T-helper 1 cell treated with Interleukin-12 subunit alpha and Interleukin-12 subunit beta and Interleukin-4 antibody, amounts not matched to agents 30 ng/mL and 1 ng/mL, for 36 hours (primary cell): ENCODE results near the gene KRAS. TPM values are rescaled to one million over a fixed set of nuclear protein-coding genes. Genes with fewer than 3 reads are reported as not detected.
"Not testable (repeated sequence)": the region's sequence is repeated elsewhere in the genome, so short reads cannot be mapped to it uniquely, and the experiment has no call there.

Experiments used
- intact Hi-C: fragments of 100-400 bp; cut with micrococcal nuclease; formaldehyde crosslinking; loops from one replicate; pipeline ENCODE4 v1.15.1; 2024
- total RNA-seq: library from RNA; stranded (reverse); gene quantifications from 2 replicates; pipeline ENCODE4 v1.2.3, GENCODE V29; 2022

KRAS gene
- 40.3 and 43.0 TPM in 2 replicates for total RNA-seq

DNA sequence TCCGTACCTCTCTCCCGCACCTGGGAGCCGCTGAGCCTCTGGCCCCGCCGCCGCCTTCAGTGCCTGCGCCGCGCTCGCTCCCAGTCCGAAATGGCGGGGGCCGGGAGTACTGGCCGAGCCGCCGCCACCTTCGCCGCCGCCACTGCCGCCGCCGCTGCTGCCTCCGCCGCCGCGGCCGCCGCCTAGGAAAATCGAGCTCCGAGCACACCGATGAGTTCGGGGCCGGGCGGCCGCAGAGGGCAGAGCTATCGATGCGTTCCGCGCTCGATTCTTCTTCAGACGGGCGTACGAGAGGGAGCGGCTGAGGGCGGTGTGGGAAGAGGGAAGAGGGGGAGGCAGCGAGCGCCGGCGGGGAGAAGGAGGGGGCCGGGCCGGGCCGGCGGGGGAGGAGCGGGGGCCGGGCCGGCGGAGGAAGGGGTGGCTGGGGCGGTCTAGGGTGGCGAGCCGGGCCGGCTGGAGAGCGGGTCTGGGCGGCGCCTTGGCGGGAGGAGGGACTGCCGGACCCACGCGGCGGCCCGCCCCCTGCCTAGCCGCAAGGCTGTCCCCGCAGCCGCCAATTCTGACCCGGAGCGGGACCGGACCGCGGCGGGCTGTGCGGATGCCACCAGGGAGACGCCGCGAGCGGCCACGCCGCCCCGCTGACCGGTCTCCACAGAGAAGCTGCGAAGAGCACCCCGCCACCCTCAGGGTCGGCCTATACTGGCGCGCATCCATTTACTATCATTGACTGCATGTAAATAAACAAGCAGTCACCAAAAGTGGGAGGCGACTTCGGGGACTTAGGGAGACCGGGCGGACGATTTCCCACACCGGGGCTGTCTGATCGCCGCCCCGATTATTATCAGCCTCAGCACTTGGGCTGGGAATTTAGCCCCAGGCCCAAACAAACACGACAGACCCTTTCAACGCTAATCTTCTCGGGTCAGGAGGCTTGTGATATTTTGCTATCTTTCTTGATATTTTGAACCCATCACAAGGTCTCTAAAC is at the start of gene KRAS:
Gene KRAS, minus strand, starts transcription at position 186 of the 987 bp plus-strand sequence.
- intact Hi-C loops, result loop anchor here (1.0 to 2.0 kb wide), 9 partner anchors 10 to 1581 kb away; partner anchors contain the start of genes DNAI7 and ETFRF1

DNA sequence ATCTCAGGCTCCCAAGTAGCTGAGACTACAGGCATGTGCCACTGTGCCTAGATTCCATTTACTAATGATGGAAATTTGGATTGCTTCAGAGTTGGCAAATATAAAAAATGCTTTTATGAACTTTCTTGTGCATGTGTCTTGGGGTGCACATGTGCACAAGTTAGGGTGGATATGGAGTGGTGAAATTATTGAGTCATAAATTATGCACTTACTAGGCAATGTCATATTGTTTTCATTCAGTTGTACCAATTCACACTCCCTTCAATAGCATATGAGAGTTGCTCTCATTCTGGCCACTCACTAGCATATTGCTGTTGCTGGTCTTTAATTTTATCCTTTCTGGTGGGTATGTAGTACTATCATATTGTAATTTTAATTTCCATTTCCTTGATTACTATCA is 45.7 kb upstream of the KRAS start:
- intact Hi-C loops, result no loop called here

DNA sequence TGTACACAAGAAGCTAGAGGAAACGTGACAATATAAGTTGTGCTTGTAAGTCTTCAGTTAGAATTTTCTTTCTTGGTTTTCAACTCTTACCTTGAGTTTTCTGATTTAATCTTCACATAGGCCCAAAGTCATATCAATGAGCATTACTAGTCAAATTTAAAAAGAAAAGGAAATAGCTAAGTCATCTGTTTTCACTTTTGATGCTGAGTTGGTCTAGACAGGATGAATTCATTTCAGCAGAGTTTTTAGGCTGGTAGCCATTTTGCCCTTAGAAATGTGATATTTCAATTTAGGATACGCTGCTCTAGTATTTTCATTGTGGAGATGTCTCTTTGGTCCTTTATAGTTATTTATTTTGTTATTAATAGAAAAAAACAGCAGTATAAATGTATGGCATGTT is 44.6 kb upstream of the KRAS start:
- intact Hi-C loops, result loop anchor here (1.0 kb wide), 1 partner anchor 92 kb away; no protein-coding TSS in a partner anchor

DNA sequence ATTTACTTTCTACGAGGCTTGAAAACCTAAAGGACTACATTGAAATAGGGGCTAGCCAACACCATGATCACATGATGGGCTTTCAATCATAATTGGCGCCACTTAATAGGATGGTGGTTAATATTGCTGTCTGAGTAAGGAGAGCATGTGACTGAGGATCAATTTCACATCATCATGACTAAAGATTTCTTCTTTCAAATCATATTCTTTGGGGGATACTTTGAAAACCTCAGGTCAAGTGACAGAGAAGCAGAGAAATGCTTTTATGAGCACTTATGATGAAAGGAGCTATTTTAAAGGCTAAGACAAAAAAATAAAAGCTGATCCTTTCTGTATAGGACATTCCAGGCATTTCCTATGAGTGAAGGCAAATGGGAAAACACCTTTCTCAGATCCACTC is 42.9 kb upstream of the KRAS start:
- intact Hi-C loops, result no loop called here

DNA sequence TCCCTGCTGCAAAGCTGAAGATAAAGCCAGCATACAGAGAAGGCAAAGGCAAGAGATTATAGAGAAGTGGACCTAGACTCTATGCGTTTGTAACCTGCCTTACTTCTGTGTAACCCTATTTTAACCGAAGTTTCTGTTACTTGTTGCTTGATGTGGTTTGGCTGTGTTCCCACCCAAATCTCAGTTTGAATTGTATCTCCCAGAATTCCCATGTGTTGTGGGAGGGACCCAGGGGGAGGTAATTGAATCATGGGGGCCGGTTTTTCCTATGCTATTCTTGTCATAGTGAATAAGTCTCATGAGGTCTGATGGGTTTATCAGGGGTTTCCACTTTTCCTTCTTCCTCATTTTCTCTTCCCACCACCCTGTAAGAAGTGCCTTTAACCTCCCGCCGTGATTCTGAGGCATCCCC is 42.1 kb upstream of the KRAS start:
- intact Hi-C loops, result not testable (repeated sequence)

DNA sequence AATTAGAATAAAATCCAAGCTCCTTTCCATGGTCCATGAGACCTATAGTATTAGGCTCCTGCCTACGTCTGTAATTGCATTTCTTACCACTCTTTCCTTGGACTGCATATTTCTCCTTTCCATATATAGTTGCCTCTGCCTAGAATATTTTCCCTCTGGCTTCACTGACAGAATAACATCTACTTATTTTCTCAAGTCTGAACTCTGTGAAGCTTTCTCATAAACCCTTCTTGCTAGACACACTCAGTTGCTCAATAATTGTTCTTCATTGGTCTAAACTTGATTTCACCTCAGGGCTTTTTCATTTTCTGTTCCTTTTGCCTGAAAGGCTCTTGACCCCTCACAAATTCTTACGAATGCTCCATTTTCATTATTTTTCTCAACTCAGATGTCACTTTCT is 36.9 kb upstream of the KRAS start:
- intact Hi-C loops, result no loop called here

DNA sequence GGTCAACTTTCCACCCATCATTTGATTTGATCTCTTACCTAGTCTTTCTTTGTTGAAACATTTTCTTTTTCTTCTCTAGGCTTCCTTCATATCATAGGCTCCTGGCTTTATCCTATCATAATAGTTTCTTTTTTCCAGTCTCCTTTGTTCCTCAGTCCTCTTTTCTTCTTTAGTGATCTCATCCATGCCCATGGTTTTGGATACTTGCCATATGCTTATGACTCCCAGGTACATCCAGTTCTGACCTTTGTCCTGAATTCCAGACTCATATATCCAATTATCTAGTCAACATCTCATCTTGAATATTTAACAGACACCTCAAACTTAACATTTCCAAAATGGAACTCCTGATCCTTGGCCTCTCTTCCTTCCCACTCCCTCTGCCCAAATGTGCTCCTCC is 36.1 kb upstream of the KRAS start:
- intact Hi-C loops, result no loop called here

DNA sequence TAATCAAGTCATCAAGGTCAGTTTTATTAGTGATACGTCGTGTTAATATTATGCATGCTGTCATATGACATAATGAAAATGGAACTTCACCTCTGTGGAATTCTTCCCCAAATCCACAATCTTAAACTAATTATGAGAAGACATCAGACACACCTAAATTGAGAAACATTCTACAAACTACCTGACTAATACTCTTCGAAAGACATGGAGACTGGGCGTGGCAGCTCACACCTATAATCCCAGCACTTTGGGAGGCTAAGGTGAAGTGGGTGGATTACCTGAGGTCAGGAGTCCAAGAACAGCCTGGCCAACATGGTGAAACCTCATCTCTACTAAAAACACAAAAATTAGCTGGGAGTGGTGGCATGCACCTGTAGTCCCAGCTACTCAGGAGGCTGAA is 33.3 kb upstream of the KRAS start:
- intact Hi-C loops, result loop anchor here (5.0 kb wide), 1 partner anchor 38 kb away; no protein-coding TSS in a partner anchor

DNA sequence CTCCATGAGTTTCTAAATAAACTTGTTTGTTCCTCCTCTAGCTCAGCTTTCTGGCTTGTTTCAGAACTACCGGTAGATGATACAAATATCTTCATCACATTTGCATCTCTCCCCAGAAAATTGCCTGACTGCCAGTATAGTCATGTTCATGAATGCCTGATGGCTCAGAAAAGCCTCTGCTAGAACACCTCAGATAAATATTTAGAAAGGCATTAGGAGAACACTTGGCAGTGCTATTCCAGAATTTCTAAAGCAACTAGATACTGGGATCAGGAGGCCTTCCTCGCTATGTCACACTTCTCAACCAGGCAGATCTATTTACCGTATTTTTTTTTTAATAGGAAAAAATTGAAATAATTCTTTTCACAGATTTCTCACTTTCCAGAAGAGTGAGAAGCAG is 32.3 kb upstream of the KRAS start:
- intact Hi-C loops, result loop anchor here (5.0 kb wide), 1 partner anchor 39 kb away; no protein-coding TSS in a partner anchor

DNA sequence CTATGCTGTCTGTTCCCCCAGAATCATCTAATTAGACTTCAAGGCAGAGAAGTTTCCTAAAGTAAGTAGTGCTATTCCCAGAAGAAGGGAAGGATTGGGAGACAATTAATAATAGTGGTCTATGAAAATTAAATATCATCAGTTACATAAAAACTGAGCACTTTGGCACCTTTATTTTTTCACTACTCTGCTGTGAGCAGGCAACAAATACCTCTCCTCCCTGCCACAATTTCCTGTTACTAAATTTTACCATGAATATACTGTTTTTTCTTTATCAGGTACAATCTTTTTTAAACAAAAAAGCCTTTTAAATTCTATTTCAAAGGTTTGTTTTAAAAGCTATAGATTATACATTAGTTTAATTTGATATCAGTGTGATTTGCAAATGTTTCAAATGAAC is 29.4 kb upstream of the KRAS start:
- intact Hi-C loops, result loop anchor here (5.0 kb wide), 1 partner anchor 42 kb away; no protein-coding TSS in a partner anchor

DNA sequence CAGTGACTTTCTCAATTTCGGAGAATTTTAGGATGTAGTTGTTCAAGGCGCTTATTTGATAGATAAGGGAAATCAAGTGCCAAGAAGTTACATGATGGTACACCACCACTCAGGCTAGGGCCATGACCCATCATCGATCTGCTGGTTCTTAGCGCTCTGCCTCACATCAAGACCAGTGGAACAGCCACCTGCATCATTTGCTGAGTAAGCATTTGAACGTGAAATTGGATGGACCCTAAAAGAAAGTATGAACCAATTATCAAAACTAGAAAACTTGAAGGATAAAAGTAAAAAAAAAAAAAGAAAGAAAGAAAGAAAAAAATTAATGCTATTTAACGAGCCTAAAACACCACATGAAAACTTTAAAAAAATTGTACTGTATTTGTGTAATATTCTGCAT is 27.5 kb upstream of the KRAS start:
- intact Hi-C loops, result no loop called here

DNA sequence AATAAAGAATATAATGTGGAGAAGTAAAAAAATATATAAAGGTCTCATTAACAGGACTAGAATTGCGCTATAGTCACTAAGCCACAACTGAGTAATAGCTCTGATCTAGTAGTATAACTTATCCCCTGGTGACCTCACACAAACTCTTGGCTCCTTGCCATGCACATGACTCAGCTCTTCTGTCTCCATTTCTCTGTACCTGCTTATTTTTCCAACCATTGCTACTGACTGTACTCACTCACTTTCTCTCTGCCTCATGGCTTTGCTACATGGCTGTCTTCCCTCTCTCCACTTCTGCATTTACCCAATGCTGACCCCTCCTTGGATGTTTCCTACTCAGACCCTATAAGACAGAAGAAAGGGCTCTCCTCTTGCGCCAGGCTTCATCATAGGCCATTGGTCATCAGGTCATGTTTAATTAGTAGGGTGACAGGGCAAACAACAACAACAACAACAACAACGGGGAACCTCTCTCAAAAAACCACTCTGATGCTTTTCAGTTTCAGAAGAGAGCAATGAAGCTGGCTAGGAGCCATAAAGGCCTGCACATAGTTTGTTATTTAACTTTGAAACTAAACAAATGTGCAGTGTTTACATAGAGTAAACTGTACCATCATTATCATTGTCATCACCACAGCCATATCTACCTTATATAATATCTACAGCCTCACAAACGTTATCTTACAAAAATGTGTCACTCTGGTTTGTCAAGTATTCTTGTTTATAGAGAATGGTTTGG is 25.6 kb upstream of the KRAS start:
- intact Hi-C loops, result no loop called here

DNA sequence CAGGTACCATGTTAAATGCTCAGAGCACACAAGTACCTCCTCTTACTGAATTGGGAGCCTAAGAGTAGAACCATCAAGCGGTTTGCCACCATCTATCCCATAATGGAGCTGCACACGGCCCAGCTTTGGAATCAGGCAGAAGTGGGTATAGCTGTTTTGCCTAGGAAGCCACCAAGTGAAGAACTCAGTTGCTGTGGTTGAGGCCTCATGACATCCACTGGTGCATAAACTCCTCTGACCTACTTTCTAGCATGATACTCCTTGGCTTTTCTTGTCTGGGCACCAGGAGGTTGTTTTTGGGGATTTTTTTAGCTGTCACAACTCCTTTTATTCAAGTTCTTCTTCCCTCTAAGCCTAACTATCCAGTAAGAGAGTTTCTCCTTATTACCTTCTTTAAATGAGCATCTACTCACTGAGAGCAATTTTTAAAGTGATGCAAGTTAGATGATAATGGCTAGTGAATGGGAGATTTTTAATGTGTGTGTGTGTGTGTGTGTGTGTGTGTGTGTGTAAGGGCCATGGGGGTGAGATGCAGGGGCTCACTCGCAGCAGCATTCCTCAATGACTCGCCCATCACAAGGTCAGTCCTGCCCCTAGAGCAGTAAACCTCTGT is 20.9 kb upstream of the KRAS start:
- intact Hi-C loops, result no loop called here

DNA sequence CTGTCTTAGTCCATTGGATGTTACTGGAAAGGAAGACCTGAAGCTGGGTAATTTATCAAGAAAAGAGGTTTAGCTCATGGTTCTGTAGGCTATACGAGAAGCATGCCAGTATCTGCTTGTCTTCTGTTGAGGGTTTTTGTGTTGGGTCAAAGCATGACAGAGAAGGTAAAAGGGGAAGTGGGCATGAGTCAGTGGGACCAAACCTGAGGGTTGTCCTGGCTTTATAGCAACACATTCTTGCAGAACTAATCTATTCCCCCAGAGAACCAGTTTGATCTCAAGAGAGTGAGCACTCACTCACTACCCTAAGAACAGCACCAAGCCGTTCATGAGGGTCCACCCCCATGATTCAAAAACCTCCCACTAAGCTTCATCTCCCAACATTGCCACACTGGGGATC is 19.0 kb upstream of the KRAS start:
- intact Hi-C loops, result no loop called here

DNA sequence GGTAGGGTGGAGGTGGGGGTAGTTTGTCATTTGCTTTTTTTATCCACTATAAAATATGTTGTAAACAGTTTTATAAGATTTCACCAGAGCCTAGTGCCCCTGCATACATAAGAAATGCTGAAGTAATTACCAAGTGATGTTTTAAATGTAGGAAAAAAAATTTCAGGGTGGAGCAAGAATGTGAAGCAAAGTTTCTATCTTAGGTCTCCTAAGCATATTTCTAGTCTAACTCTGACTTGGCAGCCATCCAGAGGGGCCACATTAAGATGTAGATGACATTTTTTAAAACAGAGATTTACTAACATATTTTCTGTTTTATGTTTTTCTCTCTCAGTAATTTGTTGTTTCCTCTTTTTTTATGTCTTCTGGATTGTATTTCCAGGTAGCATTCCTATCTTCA is 15.8 kb upstream of the KRAS start:
- intact Hi-C loops, result no loop called here

DNA sequence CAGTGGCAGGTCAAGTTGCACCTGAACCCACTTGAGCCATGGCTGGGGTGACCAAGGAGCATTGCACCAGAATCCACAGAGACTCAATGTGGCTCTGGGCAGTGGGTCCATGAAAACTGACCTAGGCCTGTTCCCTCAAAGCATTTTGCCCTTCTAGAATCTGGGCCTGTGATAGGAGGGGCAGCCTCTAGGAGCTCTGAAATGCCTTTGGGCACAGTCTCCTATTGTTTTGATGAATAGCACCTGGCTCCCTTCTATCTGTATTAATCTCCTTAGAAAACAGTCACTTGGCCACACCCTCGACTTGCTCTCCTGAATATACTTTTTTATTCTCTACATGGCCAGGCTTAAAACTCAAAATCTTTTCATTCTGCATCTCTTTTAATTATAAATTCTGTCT is 14.1 kb upstream of the KRAS start:
- intact Hi-C loops, result no loop called here

DNA sequence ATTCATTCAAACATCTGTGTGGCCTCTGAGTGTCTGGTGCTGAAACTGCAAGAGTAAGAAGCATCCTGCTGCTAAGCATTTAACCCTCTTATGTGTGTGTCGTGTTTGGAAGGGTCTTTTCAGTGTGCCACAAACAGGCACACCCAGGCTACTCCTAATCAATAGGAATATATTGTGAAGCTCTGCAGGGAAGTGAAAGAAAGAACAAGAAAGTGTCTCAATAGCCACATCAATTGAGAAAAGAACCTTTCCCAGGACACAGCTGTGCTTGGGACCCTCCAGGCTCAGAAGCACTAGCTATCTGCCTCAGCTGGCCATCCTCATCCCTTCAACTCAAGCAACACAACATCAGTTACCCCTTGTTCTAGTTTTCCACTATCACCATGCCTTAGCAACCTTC is 13.4 kb upstream of the KRAS start:
- intact Hi-C loops, result no loop called here

DNA sequence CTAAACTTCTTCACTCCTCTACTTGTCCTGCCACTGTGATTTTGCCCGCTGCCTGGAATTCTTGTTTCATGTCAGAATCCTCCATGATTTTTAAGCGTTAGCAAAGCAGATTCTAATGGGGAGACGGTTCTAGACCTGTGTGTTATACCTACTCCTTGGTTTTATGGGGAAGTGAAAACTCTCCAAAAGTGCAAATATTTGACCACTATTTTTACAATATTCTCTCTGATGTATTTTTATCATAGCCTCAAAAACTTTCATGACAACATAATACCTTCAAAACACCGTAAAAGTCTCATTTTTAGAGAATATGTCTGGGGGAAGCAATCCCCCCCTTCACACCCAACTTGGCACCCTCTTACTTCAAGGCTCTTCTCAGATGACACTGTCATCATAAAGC is 12.9 kb upstream of the KRAS start:
- intact Hi-C loops, result no loop called here

DNA sequence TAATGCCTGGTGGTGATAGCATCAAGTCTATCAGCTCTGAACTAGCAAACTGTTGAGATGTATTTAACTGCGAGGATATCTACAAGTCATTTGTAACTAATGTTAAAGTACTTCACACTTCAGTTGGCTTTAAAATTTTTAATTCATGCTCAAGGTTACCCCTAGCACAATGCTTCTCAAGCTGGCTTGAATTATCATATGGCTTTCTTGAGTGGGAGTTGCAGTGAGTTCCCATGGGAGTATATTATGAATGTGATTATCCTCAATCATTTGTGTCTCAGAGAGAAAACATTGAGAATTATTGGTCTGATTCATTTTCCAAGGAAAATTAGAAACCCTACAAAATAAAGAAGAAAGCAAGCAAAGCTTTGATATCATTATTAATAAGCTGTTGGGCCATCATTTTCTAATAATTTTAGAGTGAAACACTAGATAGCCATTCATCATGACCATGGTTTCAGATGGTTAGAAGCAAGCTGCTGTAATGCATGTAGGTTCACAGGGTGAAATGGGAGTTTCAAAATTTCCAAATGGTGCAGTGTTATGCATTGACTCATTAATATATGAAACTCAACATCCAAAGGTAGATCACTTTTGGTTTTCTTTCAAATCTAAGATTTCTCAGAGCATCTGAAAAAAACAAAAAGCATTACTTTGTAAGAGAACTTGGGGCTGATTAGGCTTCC is 11.8 kb upstream of the KRAS start:
- intact Hi-C loops, result no loop called here

DNA sequence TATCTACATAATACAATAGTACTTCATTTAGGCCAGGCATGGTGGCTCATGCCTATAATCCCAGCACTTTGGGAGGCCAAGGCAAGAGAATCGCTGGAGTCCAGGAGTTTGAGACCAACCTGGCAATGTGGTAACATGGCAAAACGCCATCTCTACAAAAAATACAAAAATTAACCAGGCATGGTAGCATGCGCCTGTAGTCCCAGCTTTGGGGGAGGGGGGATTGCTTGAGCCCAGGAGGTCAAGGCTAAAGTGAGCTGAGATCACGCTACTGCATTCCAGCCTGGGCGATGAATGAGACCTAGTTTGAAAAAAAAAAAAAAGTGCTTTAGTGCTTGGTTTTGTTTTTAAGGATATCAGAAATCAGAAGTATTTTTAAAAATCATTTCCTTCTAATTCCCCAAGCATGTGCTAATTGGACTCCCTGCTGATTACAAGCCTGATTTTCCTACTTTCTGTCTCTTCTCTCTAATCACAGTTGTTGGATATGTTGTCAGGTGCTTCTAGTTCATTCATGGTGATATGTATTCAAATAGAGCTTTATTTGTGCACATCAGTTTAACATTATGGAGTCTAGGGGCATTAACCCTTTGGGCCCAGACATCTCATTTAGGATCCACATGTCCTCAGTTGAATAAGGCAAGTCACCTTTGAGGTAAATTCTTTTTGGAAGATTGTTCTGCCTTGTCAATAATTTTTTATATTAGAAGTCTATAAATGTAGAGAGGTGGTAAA is 7.0 kb upstream of the KRAS start:
- intact Hi-C loops, result no loop called here
